Mesenchymal stem cell (in vitro differentiated cells and primary cell): ENCODE data around the gene RALGPS1.

Experiments
- DNase-seq: peaks from one replicate; pipeline ENCODE4 v3.0.0-alpha.2; 2013
- H2AFZ ChIP-seq: one replicate; pipeline ENCODE4 v1.6.1; 2013; ENCODE audit warnings: low read depth, mild to moderate bottlenecking, control low read depth, inconsistent platforms, low read length, moderate library complexity
- H2AK5ac ChIP-seq: 2 replicates; pipeline ENCODE4 v1.6.1; 2013; ENCODE audit warnings: low read length, moderate library complexity, mild to moderate bottlenecking, inconsistent platforms; ENCODE audit not compliant: severe bottlenecking
- H2BK120ac ChIP-seq: one replicate; pipeline ENCODE4 v1.6.1; 2013; ENCODE audit warnings: low read depth, mild to moderate bottlenecking, inconsistent platforms, low read length, moderate library complexity
- H2BK12ac ChIP-seq, 2 experiments: one replicate each; pipeline ENCODE4 v1.6.1; 2013; ENCODE audit warnings: inconsistent platforms in 2 of 2, low read length in 2 of 2, mild to moderate bottlenecking in 2 of 2, moderate library complexity in 2 of 2, control low read depth in 1 of 2
- H2BK15ac ChIP-seq: one replicate; pipeline ENCODE4 v1.6.1; 2013; ENCODE audit warnings: mild to moderate bottlenecking, low read depth, inconsistent platforms; ENCODE audit not compliant: poor library complexity, severe bottlenecking
- H2BK5ac ChIP-seq: 2 replicates; pipeline ENCODE4 v1.6.1; 2013; ENCODE audit warnings: low read depth, mild to moderate bottlenecking, low read length, control low read depth, inconsistent platforms; ENCODE audit not compliant: poor library complexity, severe bottlenecking
- H3K14ac ChIP-seq, 2 experiments: one replicate each; pipeline ENCODE4 v1.6.1; 2013; ENCODE audit warnings: inconsistent platforms in 2 of 2, low read length in 2 of 2, control low read depth in 1 of 2, mild to moderate bottlenecking in 1 of 2, moderate library complexity in 1 of 2
- H3K18ac ChIP-seq, 2 experiments: one replicate each; pipeline ENCODE4 v1.6.1; 2013; ENCODE audit warnings: inconsistent platforms in 2 of 2, low read length in 2 of 2, control low read depth in 1 of 2, low read depth in 1 of 2, mild to moderate bottlenecking in 1 of 2
- H3K23ac ChIP-seq, 2 experiments: one replicate each; pipeline ENCODE4 v1.6.1; 2013; ENCODE audit warnings: inconsistent platforms in 2 of 2, low read length in 2 of 2, mild to moderate bottlenecking in 2 of 2, moderate library complexity in 2 of 2, control low read depth in 1 of 2
- H3K27ac ChIP-seq: 2 replicates; pipeline ENCODE4 v1.5.1; 2013; ENCODE audit warnings: mild to moderate bottlenecking, moderate library complexity, low read length, control low read depth, inconsistent platforms; ENCODE audit not compliant: poor library complexity, severe bottlenecking
- H3K27me3 ChIP-seq, 2 experiments: 2 replicates each; pipeline versions ENCODE4 v1.6.1 to v1.7.0; 2013; ENCODE audit warnings: low read length in 2 of 2, mild to moderate bottlenecking in 2 of 2, moderate library complexity in 2 of 2, control low read depth in 1 of 2, inconsistent platforms in 1 of 2; ENCODE audit not compliant: control insufficient read depth in 1 of 2, insufficient read depth in 1 of 2
- H3K36me3 ChIP-seq, 2 experiments: 2 replicates each; pipeline versions ENCODE4 v1.6.1 to v1.7.0; 2013; ENCODE audit warnings: low read length in 2 of 2, control low read depth in 1 of 2, inconsistent platforms in 1 of 2, low read depth in 1 of 2, mild to moderate bottlenecking in 1 of 2; ENCODE audit not compliant: insufficient read depth in 2 of 2, control insufficient read depth in 1 of 2
- H3K4ac ChIP-seq, 2 experiments: one replicate each; pipeline ENCODE4 v1.6.1; 2013; ENCODE audit warnings: inconsistent platforms in 2 of 2, low read length in 2 of 2, mild to moderate bottlenecking in 2 of 2, moderate library complexity in 2 of 2, control low read depth in 1 of 2, low read depth in 1 of 2
- H3K4me1 ChIP-seq: 2 replicates; pipeline ENCODE4 v1.6.1; 2013; ENCODE audit warnings: low read depth, low read length, control low read depth; ENCODE audit not compliant: control insufficient read depth, insufficient read depth
- H3K4me2 ChIP-seq: 2 replicates; pipeline ENCODE4 v1.6.1; 2013; ENCODE audit warnings: low read length, mild to moderate bottlenecking, inconsistent platforms; ENCODE audit not compliant: poor library complexity, severe bottlenecking
- H3K4me3 ChIP-seq, 2 experiments: 2 replicates each; pipeline versions ENCODE4 v1.5.1 to v1.7.0; 2013; ENCODE audit warnings: low read length in 2 of 2, mild to moderate bottlenecking in 2 of 2, control low read depth in 1 of 2, low read depth in 1 of 2; ENCODE audit not compliant: insufficient read depth in 1 of 2
- H3K79me1 ChIP-seq: replicated peaks from 2 replicates; pipeline ENCODE4 v1.6.1; 2013; ENCODE audit warnings: mild to moderate bottlenecking, control low read depth, low read length, inconsistent platforms; ENCODE audit not compliant: poor library complexity, severe bottlenecking
- H3K9ac ChIP-seq: 2 replicates; pipeline ENCODE4 v1.7.0; 2013; ENCODE audit warnings: mild to moderate bottlenecking, low read length, moderate library complexity
- H3K9me3 ChIP-seq: 2 replicates; pipeline ENCODE4 v1.7.0; 2013; ENCODE audit warnings: mild to moderate bottlenecking, low read length; ENCODE audit not compliant: control insufficient read depth
- H4K8ac ChIP-seq: one replicate; pipeline ENCODE4 v1.6.1; 2013; ENCODE audit warnings: inconsistent platforms, mild to moderate bottlenecking, low read length, moderate library complexity
- H4K91ac ChIP-seq: one replicate; pipeline ENCODE4 v1.6.1; 2013; ENCODE audit warnings: mild to moderate bottlenecking, low read length, inconsistent platforms
- WGBS: methylation state at CpG from one replicate; pipeline ENCODE4 v1.1.7; 2013; ENCODE audit warnings: mixed read lengths; 5-methylcytosine and 5-hydroxymethylcytosine counted together

RALGPS1 gene

GRCh38 chr9:127129073-127129717, 214.6 kb downstream of the RALGPS1 start:
- WGBS: 71% methylated on average over 3 of the region's 5 CpGs

GRCh38 chr9:127129718-127130085, 215.1 kb downstream of the RALGPS1 start:
- Histone ChIP-seq H4K8ac (peak overlapping the region; percentile 22), H4K91ac (no peak overlapping the region), H3K79me1 (no peaks in the 10 kb centered on the region), H3K4ac (no peak overlapping the region), H3K4me1 (peaks cover 20% of the 10 kb centered on the region), H3K27me3 (peaks cover 0 to 18% of the 10 kb centered on the region in 2 experiments), H3K4me2 (no peak overlapping the region), H3K14ac (no peak overlapping the region), H3K27ac (no peak overlapping the region), H2BK5ac (no peak overlapping the region), H2BK15ac (no peak overlapping the region), H3K9ac (peak overlapping the region; percentile 55), H2AK5ac (no peak overlapping the region), H2AFZ (no peak overlapping the region), H3K36me3 (no peaks in the 10 kb centered on the region), H3K9me3 (no peaks in the 10 kb centered on the region), H3K18ac (no peak overlapping the region), H3K4me3 (no peak overlapping the region), H3K23ac (no peak overlapping the region), H2BK120ac (no peak overlapping the region), H2BK12ac (peak overlapping the region in 1 of 2 experiments; percentile 85)
- no peak for DNase-seq
- WGBS: 75% methylated on average over 3 of the region's 3 CpGs

More at GRCh38 chr9:127129073-127129717, 214.6 kb downstream of the RALGPS1 start:
- Histone ChIP-seq H3K27me3 (peaks cover 0 to 21% of the 10 kb centered on the region in 2 experiments), H3K9ac (peak overlapping the region; percentile 60), H3K4ac (peak overlapping the region in 1 of 2 experiments; percentile 12), H3K36me3 (no peaks in the 10 kb centered on the region), H3K4me3 (no peak overlapping the region), H2AFZ (no peak overlapping the region), H3K23ac (no peak overlapping the region), H2BK12ac (peak overlapping the region in 1 of 2 experiments; percentile 85), H2BK15ac (no peak overlapping the region), H3K4me1 (peaks cover 20% of the 10 kb centered on the region), H3K27ac (no peak overlapping the region), H3K9me3 (no peaks in the 10 kb centered on the region), H4K91ac (no peak overlapping the region), H3K4me2 (no peak overlapping the region), H3K79me1 (no peaks in the 10 kb centered on the region), H2BK5ac (no peak overlapping the region), H4K8ac (peak overlapping the region; percentile 22), H2AK5ac (no peak overlapping the region), H3K14ac (no peak overlapping the region), H2BK120ac (no peak overlapping the region), H3K18ac (peak overlapping the region in 1 of 2 experiments; percentile 1)
- DNase-seq: no peak

GRCh38 chr9:127130235-127130634, 215.7 kb downstream of the RALGPS1 start:
- no peak for DNase-seq
- Histone ChIP-seq H3K27ac (no peak overlapping the region), H3K4me2 (no peak overlapping the region), H2BK15ac (no peak overlapping the region), H2BK120ac (no peak overlapping the region), H3K4me3 (no peak overlapping the region), H4K8ac (no peak overlapping the region), H3K36me3 (no peaks in the 10 kb centered on the region), H3K27me3 (peaks cover 0 to 12% of the 10 kb centered on the region in 2 experiments), H3K4ac (no peak overlapping the region), H3K4me1 (peaks cover 20% of the 10 kb centered on the region), H3K23ac (no peak overlapping the region), H3K18ac (no peak overlapping the region), H4K91ac (no peak overlapping the region), H2AK5ac (no peak overlapping the region), H3K9me3 (no peaks in the 10 kb centered on the region), H3K9ac (peak overlapping the region; percentile 77), H2AFZ (no peak overlapping the region), H2BK5ac (no peak overlapping the region), H3K14ac (no peak overlapping the region), H3K79me1 (no peaks in the 10 kb centered on the region), H2BK12ac (no peak overlapping the region)
- 78% methylated on average over 2 of the region's 2 CpGs for WGBS

GRCh38 chr9:127130661-127131538, 216.3 kb downstream of the RALGPS1 start:
- Histone ChIP-seq H3K4me1 (peaks cover 20% of the 10 kb centered on the region), H4K8ac (no peak overlapping the region), H3K4me2 (no peak overlapping the region), H3K9me3 (no peaks in the 10 kb centered on the region), H2BK120ac (no peak overlapping the region), H3K9ac (peak overlapping the region; percentile 77), H2AK5ac (no peak overlapping the region), H3K79me1 (no peaks in the 10 kb centered on the region), H2AFZ (no peak overlapping the region), H3K14ac (no peak overlapping the region), H3K23ac (no peak overlapping the region), H4K91ac (no peak overlapping the region), H2BK12ac (peak overlapping the region in 1 of 2 experiments; percentile 42), H3K27ac (no peak overlapping the region), H3K4ac (no peak overlapping the region), H3K4me3 (no peak overlapping the region), H3K27me3 (peaks cover 0 to 6% of the 10 kb centered on the region in 2 experiments), H2BK5ac (no peak overlapping the region), H3K36me3 (no peaks in the 10 kb centered on the region), H2BK15ac (no peak overlapping the region), H3K18ac (no peak overlapping the region)
- WGBS: 48% methylated on average over 8 of the region's 10 CpGs
- peak; percentile 97 for DNase-seq
